Right lobe of liver (tissue), 4 donors: Measurements from ENCODE around the gene NFKB1.

ENCODE experiments used
- CTCF ChIP-seq, 4 donors: fragments of 200-600 bp in 3 of 4; fragments of 450-650 bp in 1 of 4; IDR thresholded peaks; one replicate each; pipeline versions ENCODE4 v1.5.1 to v1.8.0; 2016 to 2022; ENCODE audit warnings: antibody characterized with exemption in 4 of 4, mild to moderate bottlenecking in 2 of 4
- POLR2A ChIP-seq: fragments of 450-650 bp; IDR thresholded peaks from one replicate; pipeline ENCODE4 v1.6.1; 2017; ENCODE audit warnings: antibody characterized with exemption, mild to moderate bottlenecking
- donor health status: DM: no; HTN: no; CAD: no.
- donor health status: DM: no; HTN: no; CAD: no.
- donor health status: DM: no; HTN: yes; CAD: no.

GRCh38 chr4:102547973-102548372 is 46.8 kb downstream of the NFKB1 start:
- TF ChIP-seq CTCF (IDR thresholded peaks at IDR 0.05), result no peak
- no peak for TF ChIP-seq POLR2A
